Eye (tissue), 1 donor: ENCODE results near the gene HAND1.
A peak's percentile ranks its signal among the peaks of the same experiment; 100 is the strongest.
"Not testable (repeated sequence)": the region's sequence is repeated elsewhere in the genome, so short reads cannot be mapped to it uniquely, and the experiment has no call there.

ENCODE experiments used
- DNase-seq: peaks from one replicate; pipeline ENCODE4 v3.0.0-alpha.2; 2015

Gene HAND1

DNA sequence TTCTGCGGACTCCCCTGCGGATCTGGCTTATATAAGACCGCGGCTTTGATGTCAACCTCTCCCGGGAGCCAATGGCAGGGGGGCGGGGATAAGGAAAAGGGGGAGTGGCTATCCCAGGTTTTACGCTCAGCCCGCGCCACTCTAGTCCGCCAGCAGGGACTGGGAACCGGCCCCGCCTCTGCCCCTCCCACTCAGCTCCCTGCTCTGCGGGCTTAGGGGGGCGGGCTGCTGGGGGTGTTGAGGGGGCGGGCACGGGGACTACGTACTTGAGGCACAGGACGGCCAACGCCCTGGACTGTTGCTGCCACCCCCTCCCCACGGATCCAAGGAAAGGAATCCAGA is at the start of gene HAND1:
HAND1 (minus strand) TSS at position 4 of the 342 bp plus-strand sequence. CDS start 219 bp downstream, outside the sequence.
- DNase-seq: peak; percentile 78

DNA sequence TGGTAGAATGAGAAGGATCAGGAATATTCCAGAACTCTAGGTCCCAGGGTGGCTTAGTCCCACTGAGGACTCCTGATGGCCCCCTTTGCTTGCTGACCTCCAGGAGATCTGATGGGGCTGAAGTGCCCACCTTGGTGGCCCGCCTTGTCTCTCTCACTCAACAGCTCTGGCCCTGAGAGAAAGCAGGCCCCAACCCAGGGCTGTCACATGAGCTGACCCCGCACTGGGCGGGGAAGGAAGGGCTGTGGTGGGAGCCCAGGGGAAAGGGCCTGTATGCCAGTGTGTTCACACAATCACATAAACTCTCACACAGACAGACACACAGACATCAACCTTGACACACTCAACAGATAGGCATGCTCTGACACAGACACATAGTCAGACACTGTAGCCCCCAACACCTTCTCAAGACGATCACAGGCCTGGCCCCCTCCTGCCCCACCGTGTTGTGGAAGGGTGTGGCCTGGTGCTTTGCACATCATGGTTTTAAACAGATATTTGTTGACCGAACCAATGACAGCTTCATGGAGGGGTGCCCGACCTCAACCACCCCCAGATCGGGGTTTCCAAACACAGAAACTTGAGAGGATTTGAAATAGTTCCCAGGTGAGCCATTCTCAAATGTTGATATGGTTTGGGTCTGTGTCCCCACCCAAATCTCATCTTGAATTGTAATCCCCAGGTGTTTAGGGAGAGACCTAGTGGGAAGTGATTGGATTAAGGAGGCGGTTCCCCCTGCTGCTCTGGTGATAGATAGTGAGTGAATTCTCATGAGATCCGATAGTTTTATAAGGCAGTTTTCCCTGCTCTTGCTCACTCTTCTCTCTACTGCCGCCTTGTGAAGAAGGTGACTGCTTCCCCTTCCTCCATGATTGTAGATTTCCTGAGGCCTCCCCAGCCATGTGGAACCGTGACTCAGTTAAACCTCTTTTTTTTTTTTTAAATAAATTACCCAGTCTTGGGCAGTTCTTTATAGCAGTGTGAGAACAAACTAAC is 48.5 kb upstream of the HAND1 start:
- DNase-seq: no peak

DNA sequence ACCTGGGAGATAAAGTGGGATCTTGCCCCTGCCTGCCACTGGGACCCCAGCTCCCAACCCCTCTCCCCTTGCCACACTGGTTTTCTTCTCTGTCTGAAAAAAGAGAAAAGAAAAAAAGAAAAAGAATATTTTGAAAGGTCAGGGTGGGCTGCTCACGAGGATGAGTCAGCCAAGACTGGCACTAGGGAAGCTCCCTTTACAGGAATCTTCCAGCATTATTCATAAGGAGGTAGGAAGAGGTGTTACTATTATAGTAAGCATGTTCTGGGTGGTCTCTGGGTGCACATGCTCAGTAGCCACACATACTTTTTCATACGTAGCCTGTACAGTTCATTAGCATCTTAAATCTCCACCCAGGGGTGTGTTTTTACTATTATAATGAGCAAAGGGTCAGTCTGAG is 46.8 kb upstream of the HAND1 start:
- no peak for DNase-seq

DNA sequence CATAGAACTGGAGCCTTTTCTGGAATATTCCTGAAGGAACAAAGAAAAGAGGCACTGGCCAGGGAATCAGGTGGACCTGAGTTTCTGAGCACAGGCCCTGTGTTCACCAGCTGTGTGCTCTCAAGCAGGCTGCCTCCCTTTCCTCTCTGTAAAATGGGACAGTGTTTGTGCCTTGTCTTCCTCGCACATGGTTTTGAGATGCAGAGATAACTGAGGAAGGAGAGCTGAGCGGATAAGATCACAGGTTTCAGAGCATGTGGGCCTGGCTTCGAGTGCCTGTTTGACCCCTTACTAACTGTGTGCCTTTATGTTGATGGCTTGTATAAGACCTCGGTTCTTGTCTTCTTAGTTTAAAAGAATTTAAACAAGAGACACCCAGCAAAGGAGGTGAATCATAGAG is 46.2 kb upstream of the HAND1 start:
- DNase-seq: no peak

DNA sequence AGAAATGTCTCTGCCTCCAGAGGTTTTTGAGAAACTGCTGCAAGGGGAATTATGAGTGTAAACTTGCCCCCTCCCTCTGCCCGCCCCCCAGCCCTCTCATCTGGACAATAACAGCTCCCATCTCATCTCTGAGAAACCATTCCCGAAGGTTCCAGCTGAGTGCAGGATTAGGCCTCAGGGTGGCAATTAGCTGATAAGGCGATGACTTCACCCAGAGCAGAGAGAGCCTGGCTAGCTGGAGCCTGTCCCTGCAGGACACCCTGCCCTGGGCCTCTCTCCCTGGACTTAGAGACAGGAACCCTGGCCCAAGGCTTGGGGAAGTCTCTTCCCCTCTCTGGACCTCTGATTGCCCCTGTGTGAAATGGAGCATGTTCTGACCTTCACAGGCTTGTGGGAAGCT is 45.7 kb upstream of the HAND1 start:
- peak; percentile 77 for DNase-seq

DNA sequence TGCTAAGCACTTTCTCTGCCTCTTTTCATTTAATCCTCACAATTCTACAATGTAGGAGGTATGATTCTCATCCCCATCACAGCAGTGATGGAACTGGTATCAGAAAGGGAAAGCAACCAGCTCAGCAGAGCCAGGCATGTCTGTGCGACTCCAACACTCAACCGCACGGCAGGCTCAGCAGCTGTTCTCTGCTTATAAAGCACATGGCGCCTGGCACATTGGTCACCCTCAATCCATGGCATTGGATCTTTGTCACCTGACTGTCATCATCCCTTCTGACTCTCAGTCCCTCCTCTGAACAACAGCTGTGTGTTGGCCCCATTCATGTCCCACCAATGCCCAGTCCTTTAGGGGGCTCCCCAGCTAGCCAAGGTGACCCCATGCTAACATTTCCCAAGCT is 45.1 kb upstream of the HAND1 start:
- DNase-seq: no peak

DNA sequence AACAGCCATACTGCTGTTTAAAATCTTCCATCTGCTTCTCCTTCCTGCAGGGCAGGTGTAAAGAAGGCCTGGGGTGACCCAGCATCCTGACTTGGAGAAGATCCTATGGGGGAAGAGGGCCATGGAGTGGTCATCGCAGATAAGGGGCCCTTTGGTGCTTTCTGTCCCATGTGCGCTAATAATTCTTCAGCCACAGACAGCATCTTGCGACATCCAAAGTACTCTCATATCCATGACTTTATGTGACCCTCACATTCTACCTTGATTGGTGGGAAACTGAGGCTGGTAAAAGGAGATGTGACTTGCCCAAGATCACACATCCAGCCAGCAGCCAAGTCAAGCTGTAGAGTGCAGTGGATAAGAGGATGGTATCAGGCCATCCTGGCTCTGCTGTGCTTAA is 44.3 kb upstream of the HAND1 start:
- DNase-seq: no peak

DNA sequence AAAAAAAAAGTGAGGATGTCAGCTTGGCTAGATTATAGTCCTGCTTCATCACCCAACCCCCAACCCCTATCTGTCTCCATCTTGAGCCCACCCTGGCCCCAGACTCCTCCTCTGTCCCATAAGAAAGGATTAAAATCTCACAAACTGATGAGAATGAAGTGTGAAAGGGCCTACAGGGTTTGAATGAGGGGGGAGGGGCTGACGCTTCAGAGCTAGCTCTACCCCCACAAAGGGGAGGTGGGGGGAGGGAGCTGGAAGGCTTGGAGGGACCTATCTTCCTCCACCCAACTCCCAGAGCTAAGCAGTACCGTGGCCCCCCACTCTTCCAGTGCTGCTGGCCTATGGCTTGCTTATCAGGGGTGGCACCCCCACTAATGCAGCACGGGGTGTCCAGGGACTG is 43.7 kb upstream of the HAND1 start:
- no peak for DNase-seq

DNA sequence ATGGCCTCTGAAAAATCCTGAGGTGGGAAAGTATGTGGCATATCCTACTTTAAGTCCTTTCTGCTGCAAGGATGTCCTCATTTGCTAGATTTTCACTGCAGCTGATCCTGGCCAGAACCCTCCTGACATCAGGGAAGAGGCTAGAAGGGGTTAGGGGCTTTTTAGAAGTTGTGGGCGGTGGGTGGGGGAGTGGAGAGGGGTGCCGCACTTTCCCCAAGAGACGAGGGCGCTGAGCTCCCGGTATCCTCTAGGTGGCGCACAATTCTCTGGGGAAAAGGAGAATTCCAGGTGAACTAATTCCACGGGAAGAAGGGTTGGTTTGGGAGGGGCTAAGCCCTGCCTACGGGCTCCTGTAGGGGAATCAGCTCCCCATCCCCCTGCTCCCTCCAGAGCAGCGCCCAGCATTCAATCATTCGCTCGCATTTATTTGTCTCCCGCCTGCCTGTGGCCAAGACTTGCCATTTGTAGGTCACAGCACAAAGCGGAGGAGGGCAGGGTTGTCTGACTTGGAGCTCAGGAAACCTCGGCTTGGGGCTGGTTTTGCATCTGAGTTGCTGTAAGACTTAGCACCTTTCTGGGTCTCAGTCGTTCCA is 42.9 kb upstream of the HAND1 start:
- peak; percentile 76 for DNase-seq

DNA sequence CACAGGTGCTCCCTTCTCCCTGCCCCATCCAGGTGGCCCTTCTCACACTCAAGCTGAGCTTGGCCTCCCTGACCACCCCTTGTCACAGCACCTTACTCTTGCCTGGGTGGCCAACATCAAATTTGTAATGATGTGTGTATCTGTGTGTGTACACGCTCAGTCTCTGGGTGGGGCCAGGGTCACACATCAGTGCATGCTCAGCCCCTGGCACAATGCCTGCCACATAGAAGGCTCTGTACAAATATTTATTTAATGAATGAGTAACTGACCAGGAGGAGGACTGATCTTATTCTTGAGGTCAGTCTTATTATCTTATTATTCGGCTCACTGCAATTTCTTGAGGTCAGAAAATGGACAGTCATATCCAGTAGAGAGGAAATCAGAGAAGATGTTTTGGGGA is 41.3 kb upstream of the HAND1 start:
- no peak for DNase-seq

DNA sequence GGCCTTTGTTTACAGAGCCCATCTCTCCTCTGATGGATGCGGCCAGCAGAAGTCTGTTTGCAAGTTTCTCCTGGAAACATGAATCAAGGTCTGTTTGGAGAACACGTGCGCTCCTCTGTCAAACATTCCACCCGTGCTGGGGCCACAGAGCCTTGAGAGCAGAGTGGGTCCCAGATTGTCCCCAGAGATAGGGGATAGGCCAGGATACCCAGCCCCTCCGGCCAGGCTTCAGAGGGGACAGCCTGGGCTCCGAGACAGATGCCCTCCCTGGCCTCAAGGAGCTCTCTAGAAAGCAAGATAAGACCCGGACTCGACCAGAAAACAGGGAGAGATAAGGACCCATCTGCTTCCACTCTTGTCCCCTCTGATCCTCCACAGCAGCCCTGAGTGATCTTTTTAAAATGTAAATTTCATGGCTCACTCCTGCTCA is 40.4 kb upstream of the HAND1 start:
- no peak for DNase-seq

DNA sequence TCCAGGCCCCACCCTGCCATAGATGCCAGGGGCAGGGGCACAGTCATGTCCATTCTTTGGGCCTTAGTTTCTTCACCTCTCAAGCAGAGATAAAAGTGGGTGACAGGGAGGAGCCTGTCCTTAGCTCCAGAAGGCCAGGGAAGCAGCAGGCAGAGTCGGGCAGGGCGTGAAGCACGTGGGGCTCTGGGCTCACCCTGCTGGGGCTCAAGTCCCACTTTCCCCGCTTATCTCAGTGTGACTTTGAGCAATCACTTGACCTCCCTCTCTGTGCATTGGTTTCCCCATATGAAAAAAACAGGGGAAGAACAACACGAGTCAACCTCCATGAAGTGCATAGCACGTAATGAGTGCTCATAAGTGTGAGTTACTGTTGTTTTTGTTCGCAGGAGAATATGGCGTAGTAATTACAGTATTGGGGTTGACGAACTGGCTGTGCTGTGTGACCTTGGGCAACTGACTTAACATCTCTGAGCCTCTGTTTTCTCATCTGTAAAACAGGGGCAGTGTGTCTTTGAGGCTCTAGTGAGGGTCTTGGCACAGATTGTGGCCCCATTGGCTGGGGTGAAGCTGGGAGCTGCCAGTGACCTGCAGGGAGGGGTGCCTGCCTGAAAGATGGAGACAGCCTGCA is 39.9 kb upstream of the HAND1 start:
- no peak for DNase-seq

DNA sequence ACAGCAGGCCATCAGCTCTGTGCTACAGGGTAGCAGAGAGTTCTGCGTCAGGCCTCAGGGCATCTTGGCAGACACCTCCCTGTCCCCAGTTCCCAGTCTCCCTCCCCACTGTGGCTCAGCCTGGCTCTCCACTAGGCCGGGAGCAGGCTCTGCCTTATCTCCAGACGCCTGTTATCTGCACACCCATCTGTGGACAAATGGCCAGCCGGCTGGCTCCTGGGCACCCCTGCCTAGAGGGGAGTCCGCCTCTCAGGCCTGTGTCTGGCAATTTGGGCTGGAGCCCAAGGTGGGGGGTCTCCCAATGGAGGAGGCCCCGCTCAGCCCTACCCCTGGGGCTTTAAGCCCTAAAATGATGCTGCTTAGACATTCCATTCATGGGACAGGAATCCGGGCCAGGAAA is 39.2 kb upstream of the HAND1 start:
- no peak for DNase-seq

DNA sequence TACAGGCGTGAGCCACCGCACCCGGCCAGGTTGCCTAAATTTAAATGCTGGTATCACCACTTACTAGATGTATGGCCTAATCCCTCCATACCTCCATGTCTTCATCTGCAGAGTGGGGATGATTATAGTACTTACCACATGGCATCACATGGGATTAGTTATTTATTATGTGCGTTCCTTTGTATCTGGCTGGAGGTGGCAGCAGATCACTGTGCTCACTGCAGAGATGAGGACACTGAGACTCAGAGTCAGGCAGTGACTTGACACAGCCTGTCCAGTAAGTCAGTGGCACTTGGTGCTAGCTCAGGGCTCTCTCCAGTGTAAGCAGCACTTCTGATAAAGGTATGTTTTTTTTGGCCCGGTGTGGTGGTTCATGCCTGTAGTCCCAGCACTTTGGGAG is 38.4 kb upstream of the HAND1 start:
- DNase-seq: no peak

DNA sequence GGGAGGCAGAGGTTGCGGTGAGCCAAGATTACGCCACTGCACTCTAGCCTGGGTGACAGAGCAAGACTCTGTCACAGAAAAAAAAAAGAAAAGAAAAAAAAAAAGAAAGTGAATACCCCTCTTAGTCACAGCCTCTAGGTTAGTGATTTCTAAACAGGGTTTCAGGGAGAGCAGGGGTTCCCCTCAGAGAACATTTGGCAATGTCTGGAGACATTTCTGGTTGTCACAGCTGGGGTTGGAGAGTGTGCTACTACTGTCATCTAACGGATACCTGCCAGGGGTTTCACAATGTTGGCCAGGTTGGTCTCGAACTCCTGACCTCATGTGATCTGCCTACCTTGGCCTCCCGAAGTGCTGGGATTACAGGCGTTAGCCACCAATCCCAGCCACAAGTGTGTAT is 37.5 kb upstream of the HAND1 start:
- not testable (repeated sequence) for DNase-seq

DNA sequence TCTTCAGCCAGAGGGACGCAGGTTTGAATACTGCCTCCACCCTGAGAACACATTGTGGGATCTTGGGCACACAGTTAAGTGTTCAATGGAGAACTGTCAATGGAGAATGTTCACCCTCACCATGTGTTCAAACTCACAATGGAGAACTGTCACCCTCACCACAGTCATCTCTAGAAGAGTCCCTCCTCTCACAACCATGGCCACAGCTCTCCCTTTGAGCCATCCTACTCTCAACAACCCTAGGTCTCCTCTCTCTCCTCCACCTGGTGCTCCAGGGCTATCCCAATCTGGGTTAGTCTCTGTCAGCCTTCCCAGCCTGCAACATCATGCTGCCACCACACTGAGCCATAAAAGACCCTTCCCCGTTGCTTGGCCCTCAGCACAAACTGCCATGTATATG is 36.3 kb upstream of the HAND1 start:
- DNase-seq: no peak

DNA sequence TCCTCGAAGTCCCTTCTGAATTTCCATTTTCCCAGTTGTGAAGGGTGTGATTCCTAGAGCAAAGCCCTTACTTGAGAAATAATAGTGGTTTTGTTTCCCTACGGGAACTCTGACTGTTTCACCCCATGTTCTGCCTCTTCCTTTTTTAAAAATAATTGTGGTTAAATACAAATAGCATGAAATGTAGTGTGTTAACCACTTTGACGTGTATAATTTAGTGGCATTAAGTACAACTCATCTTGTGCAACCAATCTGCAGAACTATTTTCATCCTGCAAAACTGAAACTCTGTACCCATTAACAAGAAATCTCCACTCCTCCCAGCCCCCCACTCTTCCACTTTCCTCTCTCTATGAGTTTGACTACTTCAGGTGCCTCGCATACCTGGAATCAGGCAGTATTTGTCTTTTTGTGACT is 35.6 kb upstream of the HAND1 start:
- no peak for DNase-seq

DNA sequence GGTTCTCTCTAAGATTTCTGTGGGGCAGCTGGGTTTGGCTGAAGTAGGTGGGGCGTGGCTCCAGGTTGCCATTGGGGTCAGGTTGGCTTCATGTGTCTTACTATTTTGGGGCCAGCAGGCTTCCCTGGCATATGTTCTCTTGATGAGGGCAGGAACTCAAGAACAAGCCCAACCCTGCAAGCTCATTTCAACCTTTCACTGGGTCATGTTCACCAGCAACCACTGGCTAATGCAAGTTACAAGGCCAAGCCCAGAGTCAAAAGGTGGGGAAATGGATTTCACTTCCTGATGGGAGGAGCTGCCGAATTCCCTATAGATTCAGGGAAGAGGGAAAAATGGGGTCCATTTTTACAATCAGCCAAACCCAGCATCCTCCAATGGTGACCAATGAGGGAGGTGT is 34.0 kb upstream of the HAND1 start:
- no peak for DNase-seq

DNA sequence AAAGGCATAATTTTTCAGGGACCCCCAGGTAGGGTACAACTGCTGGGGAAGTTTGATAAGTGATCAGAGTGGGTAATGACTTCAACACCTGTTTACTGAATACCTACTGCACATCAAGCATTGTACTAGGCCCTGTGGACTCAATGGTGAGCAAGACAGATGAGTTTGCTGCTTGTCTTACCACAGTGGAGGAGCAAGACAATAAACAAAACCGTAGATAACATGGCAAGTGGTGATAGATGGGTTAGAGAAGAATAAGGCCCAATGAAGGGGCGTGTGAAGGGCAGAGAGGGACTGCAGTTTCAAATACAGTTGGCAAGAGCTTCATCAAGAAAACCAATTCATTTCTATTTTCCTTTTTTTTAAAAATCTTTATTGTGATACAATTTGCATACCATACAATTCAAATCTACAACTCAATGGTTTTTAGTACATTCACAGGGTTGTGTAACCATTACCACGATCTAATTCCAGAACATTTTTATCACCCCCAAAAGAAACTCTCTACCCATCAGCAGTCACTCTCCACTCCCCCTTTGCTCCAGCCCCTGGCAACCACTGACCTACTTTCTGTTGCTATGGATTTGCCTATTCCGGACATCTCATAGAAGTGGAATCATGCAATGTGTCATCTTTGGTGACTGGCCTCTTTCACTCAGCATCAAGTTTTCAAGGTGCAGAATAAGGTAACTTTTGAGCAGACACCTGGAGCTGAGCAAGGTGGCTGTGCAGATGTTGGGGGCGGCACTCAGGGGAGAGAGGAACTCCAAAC is 31.9 kb upstream of the HAND1 start:
- peak; percentile 85 for DNase-seq

DNA sequence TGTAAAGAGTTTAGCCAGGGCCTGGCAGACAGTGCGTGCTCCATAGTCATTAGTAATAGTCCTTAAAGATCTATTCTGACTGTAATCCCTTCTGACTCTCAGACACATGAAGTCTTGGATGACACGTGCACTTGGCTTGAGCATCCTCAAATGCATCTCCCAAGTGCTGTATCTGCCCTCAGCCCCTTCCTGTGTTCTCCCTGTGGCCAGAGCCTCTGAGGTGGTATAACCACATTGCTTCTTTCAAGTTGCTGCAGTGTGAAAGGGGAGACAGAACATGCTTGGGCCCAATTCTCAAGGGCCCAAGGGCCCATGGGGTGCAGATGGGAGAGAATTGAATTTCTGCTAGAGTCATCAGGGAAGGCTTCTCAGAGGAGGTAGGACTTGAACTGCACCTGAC is 30.1 kb upstream of the HAND1 start:
- no peak for DNase-seq

DNA sequence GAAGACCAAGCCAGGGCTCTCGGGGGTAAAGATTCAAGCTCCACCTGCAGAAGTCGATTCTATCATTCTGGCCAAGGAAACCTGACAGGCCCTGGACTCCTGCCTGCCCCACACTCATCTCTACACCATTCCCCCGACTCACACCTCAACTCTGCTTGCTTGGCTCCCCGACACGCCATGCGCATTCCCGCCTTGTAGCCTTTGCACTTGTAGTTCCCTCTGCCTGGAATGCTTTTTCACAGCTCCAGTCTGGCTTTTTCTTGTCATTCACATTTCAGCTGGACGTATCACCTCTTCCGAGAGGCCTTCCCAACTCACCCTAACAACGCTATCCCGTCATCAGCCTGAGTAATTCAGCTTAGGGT is 28.7 kb upstream of the HAND1 start:
- no peak for DNase-seq

DNA sequence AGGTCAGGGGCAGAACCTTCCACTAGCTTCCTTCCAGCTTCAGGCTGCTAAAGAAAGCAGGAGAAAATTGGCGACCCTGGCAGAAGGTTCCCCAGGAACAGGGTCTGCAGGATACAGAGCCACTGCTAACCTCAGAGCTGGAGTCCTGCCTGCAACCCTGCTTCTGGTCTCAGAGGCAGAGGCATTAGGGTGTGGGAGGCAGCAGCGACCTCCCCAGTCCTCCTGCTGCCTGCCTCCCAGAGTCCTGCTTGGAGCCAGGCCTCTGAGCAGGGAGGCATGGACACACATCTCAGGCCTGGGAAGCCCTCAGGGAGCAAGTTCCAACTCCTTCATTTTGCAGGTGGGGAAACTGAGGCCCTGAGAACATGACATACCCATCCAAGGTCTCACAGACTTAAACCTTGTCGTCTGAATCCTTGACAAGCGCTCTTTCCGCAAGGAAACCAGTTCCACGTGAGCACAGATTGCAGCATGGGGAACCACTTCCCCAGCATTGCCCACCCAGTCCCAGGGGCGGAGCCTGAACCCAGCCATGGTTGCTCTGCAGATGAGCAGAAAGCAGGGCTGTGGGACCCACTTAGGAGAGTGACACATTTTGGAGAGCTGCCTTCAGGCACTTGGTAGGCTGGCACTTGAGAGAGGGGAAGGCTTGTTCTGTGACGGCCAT is 28.2 kb upstream of the HAND1 start:
- DNase-seq: no peak

DNA sequence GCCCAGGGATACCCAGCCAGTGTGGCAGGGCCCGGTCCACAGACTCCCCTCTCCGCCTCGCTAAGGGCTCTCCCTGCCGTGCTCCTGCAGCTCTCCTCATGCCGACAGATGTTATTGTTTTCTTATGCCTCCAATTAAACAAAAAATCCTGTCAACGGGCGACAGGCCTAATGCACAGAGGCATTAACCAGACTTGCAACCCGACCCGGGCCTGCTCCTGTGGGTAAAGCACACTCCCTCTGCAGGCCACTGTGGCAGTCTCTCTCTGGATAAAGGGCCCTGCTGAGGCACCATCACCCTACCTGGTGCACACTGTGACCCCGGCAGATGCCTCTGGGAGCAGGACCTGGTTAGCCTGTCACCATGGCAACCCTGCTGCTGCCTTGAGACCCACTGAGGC is 27.5 kb upstream of the HAND1 start:
- peak; percentile 60 for DNase-seq
